Neural cell (in vitro differentiated cells): ENCODE measurements around the gene KRTAP2-4. TPM values are rescaled to one million over a fixed set of nuclear protein-coding genes. Genes with fewer than 3 reads are reported as not detected.
"Not testable (repeated sequence)": the region's sequence is repeated elsewhere in the genome, so short reads cannot be mapped to it uniquely, and the experiment has no call there.

Source experiments
- H2AFZ ChIP-seq: fragments of 200-600, 300-800 bp; sonication (generic), shearing (Covaris generic); 2 replicates; pipeline ENCODE4 v1.6.0; 2014; ENCODE audit warnings: low read depth, mild to moderate bottlenecking, antibody characterized with exemption, low read length, moderate library complexity
- H3F3A ChIP-seq: fragments of 200-600 bp; shearing (Covaris generic); 2 replicates; pipeline ENCODE4 v1.6.1; 2016; ENCODE audit warnings: mild to moderate bottlenecking, moderate library complexity, mixed read lengths, antibody characterized with exemption, low read length; ENCODE audit not compliant: insufficient read depth, poor library complexity, severe bottlenecking
- H3K27ac ChIP-seq: fragments of 200-600, 300-800 bp; sonication (generic), shearing (Covaris generic); 2 replicates; pipeline ENCODE4 v1.5.1; 2014; ENCODE audit warnings: mild to moderate bottlenecking, low read length, moderate library complexity
- H3K27me3 ChIP-seq: fragments of 300-800, 200-600 bp; sonication (generic), shearing (Covaris generic); 2 replicates; pipeline ENCODE4 v1.6.0; 2014; ENCODE audit warnings: mild to moderate bottlenecking, low read depth, low read length, moderate library complexity; ENCODE audit not compliant: insufficient read depth
- H3K36me3 ChIP-seq: fragments of 300-800, 200-600 bp; sonication (generic), shearing (Covaris generic); 2 replicates; pipeline ENCODE4 v1.5.1; 2014; ENCODE audit warnings: mild to moderate bottlenecking, antibody characterized with exemption, low read length, moderate library complexity; ENCODE audit not compliant: insufficient read depth
- H3K4me2 ChIP-seq: fragments of 300-800, 200-600 bp; sonication (generic), shearing (Covaris generic); 2 replicates; pipeline ENCODE4 v1.6.0; 2014; ENCODE audit warnings: mild to moderate bottlenecking, low read length
- H3K4me3 ChIP-seq: fragments of 300-800, 200-600 bp; sonication (generic), shearing (Covaris generic); 2 replicates; pipeline ENCODE4 v1.5.1; 2014; ENCODE audit warnings: mild to moderate bottlenecking, low read length, moderate library complexity
- H3K79me2 ChIP-seq: fragments of 200-600 bp; shearing (Covaris generic); replicated peaks from 2 replicates; pipeline ENCODE4 v1.6.0; 2014; ENCODE audit warnings: mild to moderate bottlenecking, low read length, moderate library complexity; ENCODE audit not compliant: insufficient read depth
- H3K9ac ChIP-seq: fragments of 300-800, 200-600 bp; sonication (generic), shearing (Covaris generic); 2 replicates; pipeline ENCODE4 v1.6.1; 2016; ENCODE audit warnings: mild to moderate bottlenecking, low read length, mixed read lengths
- H3K9me2 ChIP-seq: fragments of 200-600 bp; shearing (Covaris generic); 2 replicates; pipeline ENCODE4 v1.6.1; 2016; ENCODE audit warnings: mild to moderate bottlenecking, low read length, mixed read lengths; ENCODE audit not compliant: insufficient read depth
- H3K9me3 ChIP-seq: fragments of 200-600, 300-800 bp; sonication (generic), shearing (Covaris generic); 2 replicates; pipeline ENCODE4 v1.6.1; 2016; ENCODE audit warnings: mild to moderate bottlenecking, mixed run types, low read length, moderate library complexity, mixed read lengths
- H4K20me1 ChIP-seq: fragments of 200-600 bp; shearing (Covaris generic); 2 replicates; pipeline ENCODE4 v1.6.1; 2016; ENCODE audit warnings: mild to moderate bottlenecking, mixed run types; ENCODE audit not compliant: insufficient read depth
- CTCF ChIP-seq: fragments of 450-650 bp; IDR thresholded peaks from 2 replicates; pipeline ENCODE4 v1.5.1; 2014; ENCODE audit warnings: antibody characterized with exemption, mild to moderate bottlenecking, moderate library complexity; ENCODE audit not compliant: poor library complexity, severe bottlenecking
- EP300 ChIP-seq: fragments of 450-650 bp; conservative IDR thresholded peaks from 2 replicates; pipeline ENCODE4 v1.6.1; 2014; ENCODE audit warnings: antibody characterized with exemption, mild to moderate bottlenecking, moderate library complexity; ENCODE audit not compliant: poor library complexity, severe bottlenecking
- EZH2 ChIP-seq: fragments of 200-600, 300-800 bp; shearing (Covaris generic), sonication (generic); IDR thresholded peaks from 2 replicates; pipeline ENCODE4 v1.6.1; 2014; ENCODE audit warnings: antibody characterized with exemption, low read length, borderline replicate concordance, mild to moderate bottlenecking; ENCODE audit not compliant: insufficient read depth, poor library complexity, severe bottlenecking
- MXI1 ChIP-seq: fragments of 450-650 bp; conservative IDR thresholded peaks from 2 replicates; pipeline ENCODE4 v1.6.1; 2014; ENCODE audit warnings: antibody characterized with exemption, mild to moderate bottlenecking; ENCODE audit not compliant: poor library complexity, severe bottlenecking
- POLR2AphosphoS5 ChIP-seq: IDR thresholded peaks from 2 replicates; pipeline ENCODE4 v1.6.1; 2012
- RAD21 ChIP-seq: fragments of 450-650 bp; conservative IDR thresholded peaks from 2 replicates; pipeline ENCODE4 v1.6.1; 2014; ENCODE audit warnings: antibody characterized with exemption, mild to moderate bottlenecking, moderate library complexity
- REST ChIP-seq: IDR thresholded peaks from 2 replicates; pipeline ENCODE4 v1.6.1; 2012; ENCODE audit warnings: borderline replicate concordance
- SMC3 ChIP-seq: fragments of 450-650 bp; conservative IDR thresholded peaks from 2 replicates; pipeline ENCODE4 v1.6.1; 2014; ENCODE audit warnings: antibody characterized with exemption, mild to moderate bottlenecking, moderate library complexity; ENCODE audit not compliant: poor library complexity
- TAF1 ChIP-seq: IDR thresholded peaks from 2 replicates; pipeline ENCODE4 v1.6.1; 2012; ENCODE audit warnings: low read depth
- polyA plus RNA-seq: library from polyadenylated mRNA; depleted of rRNA; stranded (reverse); fragments of >200 nt; gene quantifications from 2 replicates; pipeline ENCODE4 v1.2.3, GENCODE V29; 2014

The KRTAP2-4 gene
- polyA plus RNA-seq, 1 donor from 2014 or later, result not detected

- Histone ChIP-seq H3K27me3 (no peaks in the 10 kb centered on the region), H3K79me2 (no peaks in the 10 kb centered on the region), H3K27ac (no peak overlapping the region), H3K4me2 (no peak overlapping the region), H3K4me3 (no peak overlapping the region), H3K9me3 (no peaks in the 10 kb centered on the region), H2AFZ (no peak overlapping the region), H3F3A (no peaks in the 10 kb centered on the region), H3K9me2 (no peaks in the 10 kb centered on the region), H3K9ac (no peak overlapping the region), H4K20me1 (no peaks in the 10 kb centered on the region), H3K36me3 (no peaks in the 10 kb centered on the region)
- TF ChIP-seq EZH2, result no peak
- no peak for TF ChIP-seq EP300
- no peak for TF ChIP-seq CTCF
- no peak for TF ChIP-seq TAF1
- no peak for TF ChIP-seq REST
- no peak for TF ChIP-seq MXI1
- TF ChIP-seq SMC3, result no peak
Observed at GRCh38 chr17:41048441-41048840, 17.2 kb downstream of the KRTAP2-4 start.

- H3K4me3 ChIP-seq, H3K4me2 ChIP-seq: not testable (repeated sequence)
Observed at GRCh38 chr17:41046735-41047465, 18.8 kb downstream of the KRTAP2-4 start, which contains the start of gene KRTAP2-1. KRTAP2-1 (minus strand) TSS chr17:41047316; CDS start chr17:41047267, 49 bp downstream.

GRCh38 chr17:41042953-41043352, 22.7 kb downstream of the KRTAP2-4 start:
- Histone ChIP-seq H3K9me3 (no peaks in the 10 kb centered on the region), H3F3A (no peaks in the 10 kb centered on the region), H3K79me2 (no peaks in the 10 kb centered on the region), H4K20me1 (no peaks in the 10 kb centered on the region), H3K27me3 (no peaks in the 10 kb centered on the region), H3K36me3 (no peaks in the 10 kb centered on the region), H3K27ac (no peak overlapping the region), H3K9ac (no peak overlapping the region), H2AFZ (no peak overlapping the region), H3K4me2 (no peak overlapping the region), H3K4me3 (no peak overlapping the region), H3K9me2 (no peaks in the 10 kb centered on the region)
- TF ChIP-seq TAF1 (no peak), EP300 (no peak), REST (no peak), MXI1 (no peak), CTCF (no peak), SMC3 (no peak), RAD21 (no peak), EZH2 (no peak), POLR2AphosphoS5 (no peak)

More at GRCh38 chr17:41046735-41047465, 18.8 kb downstream of the KRTAP2-4 start, which contains the start of gene KRTAP2-1:
- H3F3A ChIP-seq, H2AFZ ChIP-seq, H4K20me1 ChIP-seq, H3K9me3 ChIP-seq, H3K9ac ChIP-seq, H3K27me3 ChIP-seq, H3K79me2 ChIP-seq, H3K9me2 ChIP-seq, H3K36me3 ChIP-seq, H3K27ac ChIP-seq: not testable (repeated sequence)
